DOHH2 (cell line): ENCODE measurements around the gene NAV2.

Source experiments
- CTCF ChIP-seq: fragments of 200-600 bp; sonication (generic); IDR thresholded peaks from one replicate; pipeline ENCODE4 v1.5.1; 2014; ENCODE audit warnings: antibody characterized with exemption, mild to moderate bottlenecking, low read depth, low read length; ENCODE audit not compliant: poor library complexity, severe bottlenecking
- EZH2phosphoT487 ChIP-seq: fragments of 200-600 bp; sonication (generic); IDR thresholded peaks from 2 replicates; pipeline ENCODE4 v1.6.1; 2017; ENCODE audit warnings: borderline replicate concordance, mild to moderate bottlenecking, antibody characterized with exemption, low read length, moderate library complexity, mixed read lengths

DNA sequence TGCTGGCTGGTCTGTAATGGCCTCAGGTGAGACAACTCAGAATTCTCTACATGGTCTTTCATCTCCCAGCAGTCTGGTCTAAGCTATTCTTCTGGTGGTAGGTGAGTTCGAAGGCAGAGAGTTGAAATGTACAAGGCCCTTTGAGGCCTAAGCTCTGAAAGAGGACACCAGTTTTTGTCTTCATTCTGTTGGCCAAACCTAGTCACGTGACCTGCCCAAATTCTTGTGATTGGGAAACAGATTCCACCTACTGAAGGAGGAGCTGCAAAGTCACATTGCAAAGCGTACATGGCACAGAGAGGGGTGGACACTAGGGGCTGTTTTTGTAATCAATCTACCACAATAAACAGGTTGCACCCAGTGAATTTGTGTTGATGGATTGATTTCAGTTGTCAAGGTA is 193.5 kb downstream of the NAV2 start:
- TF ChIP-seq CTCF: no peak
- no peak for TF ChIP-seq EZH2phosphoT487
